ENCODE results near the gene VAPA. TPM values are rescaled to one million over a fixed set of nuclear protein-coding genes. Genes with fewer than 3 reads are reported as not detected.
A peak's percentile ranks its signal among the peaks of the same experiment; 100 is the strongest.

The VAPA gene
- total and polyA plus RNA-seq, 2 of the 4 experiments (the other 2 are of a cell fraction): 199 to 206 TPM

DNA sequence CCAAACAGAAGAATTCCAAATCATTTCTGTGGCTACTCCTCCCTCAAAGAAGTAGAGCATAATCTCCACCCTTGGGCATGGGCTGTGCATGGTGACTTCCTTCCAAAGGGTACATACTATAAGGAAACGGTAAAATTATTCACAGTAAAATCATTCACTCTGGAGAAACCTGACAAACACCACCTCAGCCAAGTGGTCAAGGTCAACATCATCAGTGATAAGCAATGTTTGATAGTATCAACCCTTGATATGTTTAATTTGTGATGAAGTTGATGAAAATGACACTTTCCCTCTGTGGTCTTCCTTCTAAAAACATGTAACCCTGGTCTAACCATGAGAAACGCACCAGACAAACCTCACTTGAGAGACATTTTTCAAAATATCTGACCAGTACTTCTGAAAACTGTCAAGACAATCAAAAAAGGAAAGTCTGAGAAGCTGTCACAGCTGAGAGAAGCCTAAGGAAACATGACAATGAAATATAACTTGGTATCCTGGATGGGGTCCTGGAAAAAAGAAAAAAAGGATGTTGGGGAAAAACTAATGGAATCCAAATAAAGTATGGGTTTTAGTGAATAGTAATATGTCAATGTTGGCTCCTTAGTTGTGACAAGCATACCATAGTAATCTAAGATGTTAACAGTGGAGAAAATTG is 37.5 kb upstream of the VAPA start:
- peak overlapping the region; percentile 39; the same call in 1 of the 2 replicates for H3K4me3 ChIP-seq (ENCODE audit: insufficient read depth, low read depth, low read length)
- TF ChIP-seq NFE2L2 (IDR thresholded peaks at IDR 0.05; ENCODE audit: low read depth, low read length) (no peak), BHLHE40 (IDR thresholded peaks at IDR 0.05; ENCODE audit: low read depth, low read length) (no peak), MXI1 (IDR thresholded peaks at IDR 0.05; ENCODE audit: borderline replicate concordance, low read depth, low read length) (no peak), POLR2A (IDR thresholded peaks at IDR 0.05; ENCODE audit: low read depth, low read length) (no peak), CEBPB (IDR thresholded peaks at IDR 0.05; ENCODE audit: low read depth, low read length) (no peak), RFX5 (IDR thresholded peaks at IDR 0.05; ENCODE audit: low read depth, low read length) (no peak), MAZ (IDR thresholded peaks at IDR 0.05; ENCODE audit: borderline replicate concordance, low read depth, low read length) (no peak), SMC3 (IDR thresholded peaks at IDR 0.05; ENCODE audit: low read depth, low read length) (no peak), FOS (IDR thresholded peaks at IDR 0.05; ENCODE audit: low read depth, low read length) (no peak), CHD1 (IDR thresholded peaks at IDR 0.05; ENCODE audit: low read depth, low read length) (no peak), RCOR1 (IDR thresholded peaks at IDR 0.05; ENCODE audit: insufficient replicate concordance, low read length) (no peak), MAFK (IDR thresholded peaks at IDR 0.05; ENCODE audit: low read depth, low read length) (no peak), RAD21 (IDR thresholded peaks at IDR 0.05; ENCODE audit: low read length) (no peak)
- TF ChIP-seq, protein P1, sequence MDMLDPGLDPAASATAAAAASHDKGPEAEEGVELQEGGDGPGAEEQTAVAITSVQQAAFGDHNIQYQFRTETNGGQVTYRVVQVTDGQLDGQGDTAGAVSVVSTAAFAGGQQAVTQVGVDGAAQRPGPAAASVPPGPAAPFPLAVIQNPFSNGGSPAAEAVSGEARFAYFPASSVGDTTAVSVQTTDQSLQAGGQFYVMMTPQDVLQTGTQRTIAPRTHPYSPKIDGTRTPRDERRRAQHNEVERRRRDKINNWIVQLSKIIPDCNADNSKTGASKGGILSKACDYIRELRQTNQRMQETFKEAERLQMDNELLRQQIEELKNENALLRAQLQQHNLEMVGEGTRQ (IDR thresholded peaks at IDR 0.05; ENCODE audit: low read depth, low read length): no peak
- TF ChIP-seq, protein P2, sequence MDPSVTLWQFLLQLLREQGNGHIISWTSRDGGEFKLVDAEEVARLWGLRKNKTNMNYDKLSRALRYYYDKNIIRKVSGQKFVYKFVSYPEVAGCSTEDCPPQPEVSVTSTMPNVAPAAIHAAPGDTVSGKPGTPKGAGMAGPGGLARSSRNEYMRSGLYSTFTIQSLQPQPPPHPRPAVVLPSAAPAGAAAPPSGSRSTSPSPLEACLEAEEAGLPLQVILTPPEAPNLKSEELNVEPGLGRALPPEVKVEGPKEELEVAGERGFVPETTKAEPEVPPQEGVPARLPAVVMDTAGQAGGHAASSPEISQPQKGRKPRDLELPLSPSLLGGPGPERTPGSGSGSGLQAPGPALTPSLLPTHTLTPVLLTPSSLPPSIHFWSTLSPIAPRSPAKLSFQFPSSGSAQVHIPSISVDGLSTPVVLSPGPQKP (IDR thresholded peaks at IDR 0.05; ENCODE audit: borderline replicate concordance, low read depth, low read length): no peak

More for the DNA sequence above, 37.5 kb upstream of the VAPA start:
- H3K27ac ChIP-seq (ENCODE audit: insufficient read depth, low read length): peak overlapping the region; percentile 82; the same call in 1 of the 2 replicates
- no peak overlapping the region for H2AFZ ChIP-seq (replicated peaks; ENCODE audit: low read length, poor library complexity)
- peak overlapping the region; percentile 98 for H2BK5ac ChIP-seq (ENCODE audit: low read depth, low read length, poor library complexity, severe bottlenecking)
- H3K9me1 ChIP-seq (ENCODE audit: insufficient read depth, low read length): no peaks in the 10 kb centered on the region
- H3K9ac ChIP-seq (ENCODE audit: low read depth, low read length): peak overlapping the region; percentile 65; the same call in 1 of the 2 replicates
- H3K56ac ChIP-seq (ENCODE audit: extremely low read depth, insufficient read depth, low read length): no peak overlapping the region
- no peak overlapping the region for H2AK9ac ChIP-seq (replicated peaks; ENCODE audit: low read depth, low read length, poor library complexity)
- peak overlapping the region; percentile 81 for H3K4ac ChIP-seq (ENCODE audit: low read depth, low read length)
- in situ Hi-C loops (cut with MboI; ENCODE audit: low sequenced_read_pairs) (no loop called here), intact Hi-C loops (cut with micrococcal nuclease) (loop anchor here (10.0 kb wide), 1 partner anchor 58 kb away; no protein-coding TSS in a partner anchor), dilution Hi-C loops (cut with HindIII; ENCODE audit: low sequenced_read_pairs, unreplicated experiment) (no loop called here)
- POLR2A ChIA-PET (ENCODE audit: unreplicated experiment): interaction anchor here (0.6 kb wide), 2 partner anchors 14 to 264 kb away, joined by 3 read pairs; no protein-coding TSS in a partner anchor
- no peaks in the 10 kb centered on the region for H4K20me1 ChIP-seq (ENCODE audit: insufficient read depth, low read length)
- BruUV-seq (replicated peaks): no TSS peak
- DNase-seq: no peak
- CTCF ChIA-PET: no interaction called here
- peak overlapping the region; percentile 26 to 97; a peak in 3 of 4 replicates for H4K8ac ChIP-seq (ENCODE audit: low read depth in 2 of 2, low read length in 2 of 2)
- WGBS, 2 experiments (ENCODE audit: extremely low coverage in 2 of 2, insufficient read length in 1 of 2): no CpG with 5 or more reads among the region's 2 CpGs
- peak overlapping the region; percentile 86 for H3K18ac ChIP-seq (ENCODE audit: low read depth, low read length)
- H2AK5ac ChIP-seq (ENCODE audit: low read depth, low read length): peak overlapping the region; percentile 27
- no peaks in the 10 kb centered on the region for H3K79me1 ChIP-seq (ENCODE audit: low read depth in 1 of 2, low read length in 2 of 2)
- no peak for ATAC-seq (ENCODE audit: low read depth)
- 0 out of 3 replicates have a peak overlapping the region, but pooled peaks have one; percentile 30 for H2BK15ac ChIP-seq (ENCODE audit: low read depth, low read length)
- no peaks in the 10 kb centered on the region for H3K9me3 ChIP-seq (ENCODE audit: control insufficient read depth, insufficient read depth, low read length)
- peaks cover 3% of the 10 kb centered on the region for H3K4me1 ChIP-seq (ENCODE audit: control insufficient read depth, insufficient read depth, low read length)
- no peaks in the 10 kb centered on the region for H3K27me3 ChIP-seq (ENCODE audit: control insufficient read depth, insufficient read depth, low read length)
- H2BK20ac ChIP-seq (ENCODE audit: low read depth, low read length): peak overlapping the region; percentile 67
- H3K23ac ChIP-seq (ENCODE audit: low read depth, low read length): peak overlapping the region; percentile 23; the same call in 1 of the 2 replicates
- peak overlapping the region; percentile 84 for H3K4me2 ChIP-seq (ENCODE audit: low read depth, low read length)
- H4K5ac ChIP-seq (ENCODE audit: low read depth, low read length): peak overlapping the region; percentile 86; the same call in 1 of the 2 replicates
- peak overlapping the region; percentile 93 for H2BK120ac ChIP-seq (ENCODE audit: low read depth, low read length)
- H4K91ac ChIP-seq (ENCODE audit: insufficient read depth, low read depth, low read length): peak overlapping the region; percentile 66
- no peaks in the 10 kb centered on the region for H3K36me3 ChIP-seq (ENCODE audit: control insufficient read depth, insufficient read depth, low read length)
- H3K14ac ChIP-seq (replicated peaks; ENCODE audit: low read depth, low read length): peak overlapping the region; percentile 54; the same call in 1 of the 2 replicates

All from IMR-90 (cell line).